Vagina (tissue), 2 donors: Measurements from ENCODE around the gene BMP5. TPM values are rescaled to one million over a fixed set of nuclear protein-coding genes. Genes with fewer than 3 reads are reported as not detected.

Source experiments
- DNase-seq, 2 donors: peaks; one replicate each; pipeline ENCODE4 v3.0.0-alpha.2; 2017; ENCODE audit errors: extremely low spot score in 2 of 2
- H3K27ac ChIP-seq: fragments of 200-600 bp; sonication (generic); one replicate; pipeline ENCODE4 v1.5.1; 2019
- H3K27me3 ChIP-seq: fragments of 200-600 bp; sonication (generic); one replicate; pipeline ENCODE4 v1.5.1; 2019
- H3K36me3 ChIP-seq, 2 donors: fragments of 200-600 bp; sonication (generic); one replicate each; pipeline ENCODE4 v1.5.1; 2017 to 2019
- H3K4me1 ChIP-seq: fragments of 200-600 bp; sonication (generic); one replicate; pipeline ENCODE4 v1.5.1; 2019
- H3K4me3 ChIP-seq, 2 donors: fragments of 200-600 bp; sonication (generic); 1 replicate in 1 of 2; 2 replicates in 1 of 2; pipeline ENCODE4 v1.5.1; 2016 to 2019
- H3K9me3 ChIP-seq: fragments of 200-600 bp; sonication (generic); one replicate; pipeline ENCODE4 v1.5.1; 2019
- CTCF ChIP-seq, 3 experiments: fragments of 450-650 bp in 2 of 3; fragments of 200-600 bp in 1 of 3; sonication (generic) in 1 of 3; IDR thresholded peaks; one replicate each; pipeline ENCODE4 v1.5.1; 2017 to 2019; ENCODE audit warnings: antibody characterized with exemption in 3 of 3, mild to moderate bottlenecking in 2 of 3, moderate library complexity in 2 of 3
- POLR2A ChIP-seq, 2 donors: fragments of 450-650 bp; IDR thresholded peaks; one replicate each; pipeline ENCODE4 v1.6.1; 2017; ENCODE audit warnings: antibody characterized with exemption in 2 of 2, mild to moderate bottlenecking in 2 of 2, moderate library complexity in 2 of 2
- POLR2AphosphoS5 ChIP-seq, 2 donors: sonication (generic); formaldehyde crosslinking; IDR thresholded peaks; one replicate each; pipeline ENCODE4 v1.9.0; 2017; ENCODE audit warnings: antibody characterized with exemption in 2 of 2, mild to moderate bottlenecking in 2 of 2, low read depth in 1 of 2; ENCODE audit not compliant: insufficient read depth in 1 of 2
- intact Hi-C: fragments of 100-400 bp; cut with DNase I; formaldehyde crosslinking; loops from one replicate; pipeline ENCODE4 v1.15.1; 2023
- total RNA-seq: library from RNA; depleted of rRNA; stranded (reverse); fragments of >200 nt; gene quantifications from one replicate; pipeline ENCODE4 v1.2.3, GENCODE V29; 2016

Gene BMP5
- total RNA-seq, 1 donor from 2014 or later, result not detected

DNA sequence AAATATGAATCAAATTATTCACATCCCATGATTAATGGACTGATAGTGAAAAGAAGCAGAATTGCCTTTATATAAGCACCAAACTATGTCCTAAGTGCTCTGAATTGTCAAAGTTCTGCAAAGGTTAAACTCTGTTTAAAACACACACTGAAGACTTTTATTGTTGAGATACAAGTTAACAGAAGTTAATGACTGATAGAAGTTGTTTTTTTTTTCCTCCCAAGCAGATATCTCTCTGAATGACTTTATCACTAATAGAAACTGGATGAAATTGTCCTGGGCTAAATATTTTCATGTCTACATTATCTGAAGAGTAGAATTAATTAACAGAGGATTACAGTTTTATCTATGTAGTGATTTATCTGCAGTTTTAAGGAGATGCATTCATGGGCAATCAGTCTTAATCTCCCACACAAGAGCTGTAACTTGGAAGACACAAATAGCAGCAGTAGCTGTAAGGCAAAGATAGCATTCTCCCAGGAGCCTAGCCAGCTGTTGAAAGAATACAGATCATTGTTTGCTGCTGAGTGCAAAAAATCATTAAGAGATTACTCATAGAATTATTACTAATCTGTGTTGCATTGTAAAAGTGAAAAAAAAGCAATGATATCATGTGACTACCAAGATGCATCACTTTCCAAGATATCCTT, 49.9 kb downstream of the BMP5 start:
- H3K36me3 ChIP-seq, result no peaks in the 10 kb centered on the region
- intact Hi-C loops, result no loop called here
- H3K4me1 ChIP-seq, result no peaks in the 10 kb centered on the region
- no peaks in the 10 kb centered on the region for H3K9me3 ChIP-seq
- H3K4me3 ChIP-seq, result no peak overlapping the region
- no peak for DNase-seq
- no peak overlapping the region for H3K27ac ChIP-seq
- no peaks in the 10 kb centered on the region for H3K27me3 ChIP-seq
- TF ChIP-seq POLR2A (IDR thresholded peaks at IDR 0.05) (no peak), CTCF (IDR thresholded peaks at IDR 0.05) (no peak), POLR2AphosphoS5 (IDR thresholded peaks at IDR 0.05; ENCODE audit: insufficient read depth in 1 of 2, low read depth in 1 of 2) (no peak)

DNA sequence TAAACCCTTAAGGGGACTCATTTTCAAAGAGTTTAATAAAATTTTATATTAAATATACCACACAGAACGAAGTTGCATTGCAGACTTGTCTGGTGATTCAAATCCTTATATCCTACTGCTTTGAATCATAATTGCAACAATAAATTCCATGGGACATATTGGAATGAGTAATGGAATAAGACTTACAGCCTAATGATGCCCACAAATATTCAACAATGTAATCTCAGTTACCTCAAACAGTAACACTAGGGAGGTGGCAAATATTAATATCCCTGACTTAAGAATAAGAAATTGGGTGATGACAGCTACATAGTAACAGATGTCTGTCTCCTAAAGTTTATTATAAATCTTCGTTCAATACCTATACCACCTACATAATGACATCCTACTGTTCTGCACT, 52.6 kb downstream of the BMP5 start:
- no peak overlapping the region for H3K4me3 ChIP-seq
- no peaks in the 10 kb centered on the region for H3K27me3 ChIP-seq
- H3K9me3 ChIP-seq, result no peaks in the 10 kb centered on the region
- H3K27ac ChIP-seq, result no peak overlapping the region
- no peak for DNase-seq
- no peak for TF ChIP-seq POLR2AphosphoS5 (IDR thresholded peaks at IDR 0.05; ENCODE audit: insufficient read depth in 1 of 2, low read depth in 1 of 2)
- no peak for TF ChIP-seq CTCF (IDR thresholded peaks at IDR 0.05)
- TF ChIP-seq POLR2A (IDR thresholded peaks at IDR 0.05), result no peak
- no peaks in the 10 kb centered on the region for H3K36me3 ChIP-seq
- intact Hi-C loops, result no loop called here
- H3K4me1 ChIP-seq, result no peaks in the 10 kb centered on the region

DNA sequence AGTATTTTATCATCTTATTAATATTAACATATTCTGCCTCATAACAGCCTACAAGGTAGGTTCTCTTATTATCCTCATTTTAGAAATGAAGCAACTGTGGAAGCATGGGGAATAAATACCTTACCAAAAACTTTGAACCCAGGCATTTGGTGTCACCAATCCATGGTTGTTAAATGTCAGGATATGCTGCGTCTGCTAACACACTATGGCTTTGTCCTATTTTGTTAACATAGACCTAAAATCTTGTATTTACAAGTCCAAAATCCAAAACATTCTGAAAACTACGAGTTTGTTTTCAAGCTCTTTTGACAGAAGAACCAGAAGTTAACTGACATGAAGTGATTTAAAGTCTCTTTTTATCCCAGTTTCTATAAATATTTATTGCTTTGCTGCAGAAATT, 53.4 kb downstream of the BMP5 start:
- no peak overlapping the region for H3K4me3 ChIP-seq
- TF ChIP-seq CTCF (IDR thresholded peaks at IDR 0.05) (no peak), POLR2A (IDR thresholded peaks at IDR 0.05) (no peak), POLR2AphosphoS5 (IDR thresholded peaks at IDR 0.05; ENCODE audit: insufficient read depth in 1 of 2, low read depth in 1 of 2) (no peak)
- no peaks in the 10 kb centered on the region for H3K36me3 ChIP-seq
- H3K27me3 ChIP-seq, result no peaks in the 10 kb centered on the region
- no peaks in the 10 kb centered on the region for H3K4me1 ChIP-seq
- no peak overlapping the region for H3K27ac ChIP-seq
- DNase-seq, result no peak
- intact Hi-C loops, result no loop called here
- H3K9me3 ChIP-seq, result no peaks in the 10 kb centered on the region

DNA sequence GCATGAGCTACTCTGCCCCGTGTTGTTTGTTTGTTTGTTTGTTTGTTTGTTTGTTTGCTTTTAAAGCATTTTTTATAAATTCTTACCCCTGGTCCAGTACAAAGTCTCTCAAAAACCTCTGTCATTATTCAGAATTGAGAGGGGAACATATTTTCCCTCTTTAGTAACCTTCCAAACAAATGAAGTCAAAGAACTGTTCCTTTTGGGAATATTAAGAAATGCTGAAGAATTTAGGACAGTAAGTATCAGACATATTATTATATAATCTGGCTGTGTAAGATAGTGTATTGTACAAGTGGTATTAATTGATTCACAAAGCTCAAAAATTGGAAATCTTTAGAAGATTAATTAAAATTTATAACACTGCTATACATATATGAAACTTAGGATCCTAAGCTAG, 54.7 kb downstream of the BMP5 start:
- no peak for DNase-seq
- intact Hi-C loops, result no loop called here
- no peaks in the 10 kb centered on the region for H3K36me3 ChIP-seq
- TF ChIP-seq CTCF (IDR thresholded peaks at IDR 0.05) (no peak), POLR2A (IDR thresholded peaks at IDR 0.05) (no peak), POLR2AphosphoS5 (IDR thresholded peaks at IDR 0.05; ENCODE audit: insufficient read depth in 1 of 2, low read depth in 1 of 2) (no peak)
- no peaks in the 10 kb centered on the region for H3K4me1 ChIP-seq
- H3K27ac ChIP-seq, result no peak overlapping the region
- no peaks in the 10 kb centered on the region for H3K9me3 ChIP-seq
- no peak overlapping the region for H3K4me3 ChIP-seq
- no peaks in the 10 kb centered on the region for H3K27me3 ChIP-seq

- Histone ChIP-seq H3K27ac (no peak overlapping the region), H3K4me3 (no peak overlapping the region), H3K27me3 (no peaks in the 10 kb centered on the region), H3K36me3 (no peaks in the 10 kb centered on the region), H3K4me1 (no peaks in the 10 kb centered on the region), H3K9me3 (no peaks in the 10 kb centered on the region)
- DNase-seq, result no peak
- TF ChIP-seq POLR2AphosphoS5 (IDR thresholded peaks at IDR 0.05; ENCODE audit: insufficient read depth in 1 of 2, low read depth in 1 of 2) (no peak), POLR2A (IDR thresholded peaks at IDR 0.05) (no peak), CTCF (IDR thresholded peaks at IDR 0.05) (no peak)
- intact Hi-C loops, result no loop called here
Observed at GRCh38 chr6:55819811-55820210, 55.6 kb downstream of the BMP5 start.
